ENCODE results near the gene KIAA1549. TPM values are rescaled to one million over a fixed set of nuclear protein-coding genes. Genes with fewer than 3 reads are reported as not detected.

The KIAA1549 gene
- total and polyA plus RNA-seq, 11 donors = 0.91 to 4.8 (median 2.0) TPM

DNA sequence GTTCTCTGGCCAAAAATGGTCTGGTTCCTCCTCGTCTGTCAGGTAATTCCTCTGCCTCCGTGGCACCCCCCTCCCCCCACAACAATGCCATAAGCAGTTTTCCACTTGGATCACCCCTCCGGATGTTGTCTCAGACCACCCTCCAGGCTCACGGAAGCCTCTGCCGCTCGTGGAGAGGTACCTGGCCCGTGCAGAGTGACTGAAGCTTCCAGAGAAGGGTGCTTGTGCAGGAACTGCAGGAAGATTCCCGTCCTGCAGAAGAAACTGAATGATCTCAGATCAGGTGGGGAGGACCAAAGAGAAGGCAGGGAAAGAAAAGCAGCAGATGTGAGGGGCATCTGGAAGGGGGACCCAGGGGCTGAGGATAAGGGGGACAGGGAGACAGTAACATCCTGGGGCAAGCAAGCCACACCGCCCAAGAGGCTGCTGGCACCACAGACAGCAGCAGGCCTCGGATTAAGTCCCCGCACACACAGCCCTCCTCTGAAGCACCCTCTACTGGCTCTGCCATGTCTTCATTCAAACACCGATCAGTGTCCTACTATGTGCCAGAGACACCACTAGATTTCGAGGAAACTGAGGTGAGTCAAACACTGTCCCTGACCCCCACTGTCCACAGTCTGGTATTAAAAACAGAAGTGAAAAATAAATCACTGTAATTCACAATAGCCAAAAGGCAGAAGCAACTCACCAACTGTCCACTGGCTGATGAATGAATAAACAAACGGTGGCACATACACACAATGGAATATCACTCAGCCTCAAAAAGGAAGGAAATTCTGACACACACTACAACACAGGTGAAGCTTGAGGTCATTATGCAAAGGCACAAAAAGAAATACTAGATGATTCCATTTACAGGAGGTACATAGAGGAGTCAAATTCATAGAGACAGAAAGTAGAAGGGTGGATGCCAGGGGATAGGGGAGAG is 26.4 kb downstream of the KIAA1549 start:
- no peak overlapping the region for H3K4me3 ChIP-seq
- DNase-seq (no peak), ATAC-seq (no peak)
- TF ChIP-seq, protein P1, sequence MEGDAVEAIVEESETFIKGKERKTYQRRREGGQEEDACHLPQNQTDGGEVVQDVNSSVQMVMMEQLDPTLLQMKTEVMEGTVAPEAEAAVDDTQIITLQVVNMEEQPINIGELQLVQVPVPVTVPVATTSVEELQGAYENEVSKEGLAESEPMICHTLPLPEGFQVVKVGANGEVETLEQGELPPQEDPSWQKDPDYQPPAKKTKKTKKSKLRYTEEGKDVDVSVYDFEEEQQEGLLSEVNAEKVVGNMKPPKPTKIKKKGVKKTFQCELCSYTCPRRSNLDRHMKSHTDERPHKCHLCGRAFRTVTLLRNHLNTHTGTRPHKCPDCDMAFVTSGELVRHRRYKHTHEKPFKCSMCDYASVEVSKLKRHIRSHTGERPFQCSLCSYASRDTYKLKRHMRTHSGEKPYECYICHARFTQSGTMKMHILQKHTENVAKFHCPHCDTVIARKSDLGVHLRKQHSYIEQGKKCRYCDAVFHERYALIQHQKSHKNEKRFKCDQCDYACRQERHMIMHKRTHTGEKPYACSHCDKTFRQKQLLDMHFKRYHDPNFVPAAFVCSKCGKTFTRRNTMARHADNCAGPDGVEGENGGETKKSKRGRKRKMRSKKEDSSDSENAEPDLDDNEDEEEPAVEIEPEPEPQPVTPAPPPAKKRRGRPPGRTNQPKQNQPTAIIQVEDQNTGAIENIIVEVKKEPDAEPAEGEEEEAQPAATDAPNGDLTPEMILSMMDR (IDR thresholded peaks at IDR 0.05) = no peak
- TF ChIP-seq POLR2A (IDR thresholded peaks at IDR 0.05) = no peak
- H3K9me3 ChIP-seq = no peaks in the 10 kb centered on the region
- H3K27me3 ChIP-seq = no peaks in the 10 kb centered on the region
- H3K27ac ChIP-seq = no peak overlapping the region
- H3K4me1 ChIP-seq = no peaks in the 10 kb centered on the region
- 78 to 87% (median 82%) methylated on average over 14 of the region's 14 CpGs for WGBS, 4 donors
- intact Hi-C loops (cut with DNase I) = no loop called here
- H3K36me3 ChIP-seq = no peaks in the 10 kb centered on the region

DNA sequence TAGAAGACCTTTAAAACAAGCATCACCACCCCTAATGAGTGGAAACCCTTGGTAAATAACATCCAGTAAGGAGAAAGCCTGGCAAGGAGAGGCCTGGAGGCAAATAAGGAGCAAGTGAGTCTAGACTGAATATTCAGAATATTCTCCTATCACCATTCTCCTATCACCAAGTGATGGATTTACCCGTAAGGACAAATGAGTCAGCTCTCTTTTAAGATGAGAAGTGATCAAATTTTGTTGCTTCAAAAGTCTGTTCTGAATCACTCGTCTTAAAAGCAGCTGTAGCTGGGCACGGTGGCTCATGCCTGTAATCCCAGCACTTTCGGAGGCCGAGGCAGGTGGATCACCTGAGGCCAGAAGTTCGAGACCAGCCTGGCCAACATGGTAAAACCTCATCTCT is 28.4 kb downstream of the KIAA1549 start:
- 92 to 98% (median 96%) methylated on average over 6 of the region's 6 CpGs for WGBS, 4 donors
- no peaks in the 10 kb centered on the region for H3K4me1 ChIP-seq
- no peak overlapping the region for H3K27ac ChIP-seq
- ATAC-seq = no peak
- no peaks in the 10 kb centered on the region for H3K36me3 ChIP-seq
- DNase-seq = no peak
- no peaks in the 10 kb centered on the region for H3K9me3 ChIP-seq
- H3K4me3 ChIP-seq = no peak overlapping the region
- H3K27me3 ChIP-seq = peaks cover 0 to 2% (median 0%) of the 10 kb centered on the region in 9 donors
- intact Hi-C loops (cut with DNase I) = no loop called here
- TF ChIP-seq, protein P1 (IDR thresholded peaks at IDR 0.05) = no peak
- TF ChIP-seq POLR2A (IDR thresholded peaks at IDR 0.05) = no peak

DNA sequence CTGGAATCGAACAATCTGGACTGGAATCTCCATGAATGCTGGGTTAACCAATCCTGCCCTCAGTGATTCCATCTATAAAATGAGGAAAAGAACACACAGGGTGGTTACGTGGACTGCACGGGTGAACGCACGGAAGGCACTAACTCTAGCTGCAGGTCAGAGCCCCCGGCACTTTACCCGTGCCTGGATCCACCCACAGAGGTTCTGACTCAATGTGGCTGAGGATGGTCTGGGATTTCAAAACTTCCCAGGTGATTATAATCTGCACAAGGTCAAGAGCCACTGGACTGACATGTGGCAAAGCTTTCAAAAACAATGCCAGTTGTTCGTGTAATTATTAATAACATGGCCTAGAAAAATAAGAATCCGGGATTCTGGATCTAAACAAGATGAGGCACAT is 29.2 kb downstream of the KIAA1549 start:
- DNase-seq = no peak
- intact Hi-C loops (cut with DNase I) = no loop called here
- Histone ChIP-seq H3K36me3 (no peaks in the 10 kb centered on the region), H3K27me3 (peaks cover 0 to 2% (median 0%) of the 10 kb centered on the region in 9 donors), H3K4me1 (no peaks in the 10 kb centered on the region), H3K4me3 (no peak overlapping the region), H3K27ac (no peak overlapping the region), H3K9me3 (no peaks in the 10 kb centered on the region)
- TF ChIP-seq POLR2A (IDR thresholded peaks at IDR 0.05) = no peak
- TF ChIP-seq, protein P1 (IDR thresholded peaks at IDR 0.05) = no peak
- WGBS, 4 donors = 82 to 89% (median 87%) methylated on average over 9 of the region's 9 CpGs
- ATAC-seq = no peak

DNA sequence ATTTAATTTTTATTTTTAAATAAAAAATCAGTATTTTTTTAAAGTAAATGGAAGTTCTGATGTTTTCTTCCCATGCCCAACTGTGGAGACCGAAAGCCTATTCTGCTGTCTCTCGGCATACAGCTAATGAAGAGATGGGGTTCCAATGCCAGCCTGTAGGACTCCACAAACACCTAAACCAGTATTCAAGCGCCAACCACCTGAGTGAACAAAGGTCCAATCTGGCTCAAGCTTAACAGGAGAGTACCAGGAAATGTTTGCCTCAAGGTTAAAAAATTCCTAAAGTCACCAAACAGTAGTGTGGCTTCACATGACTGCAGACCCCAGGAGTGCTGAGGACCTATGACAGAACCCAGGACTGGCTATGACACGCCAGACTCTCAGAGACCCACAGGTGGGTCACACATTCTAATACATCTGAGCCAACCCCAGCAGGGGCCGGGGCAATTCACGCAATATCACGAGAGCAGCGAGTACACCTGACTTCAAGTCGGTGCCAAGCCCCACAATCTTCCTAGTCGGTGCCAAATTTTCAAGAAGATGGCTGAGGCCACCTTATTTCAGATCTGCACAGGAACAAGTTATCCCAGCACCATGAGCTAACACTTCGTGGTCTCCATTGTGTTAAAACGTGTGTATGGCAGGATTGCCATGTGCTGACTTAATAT is 31.6 kb downstream of the KIAA1549 start:
- no peak for TF ChIP-seq POLR2A (IDR thresholded peaks at IDR 0.05)
- TF ChIP-seq, protein P1 (IDR thresholded peaks at IDR 0.05) = no peak
- DNase-seq = no peak
- intact Hi-C loops (cut with DNase I) = no loop called here
- Histone ChIP-seq H3K27me3 (peaks cover 0 to 2% (median 0%) of the 10 kb centered on the region in 9 donors), H3K27ac (no peak overlapping the region), H3K4me3 (no peak overlapping the region), H3K36me3 (no peaks in the 10 kb centered on the region), H3K4me1 (no peaks in the 10 kb centered on the region), H3K9me3 (no peaks in the 10 kb centered on the region)
- ATAC-seq = no peak
- WGBS, 4 donors = 94 to 97% (median 96%) methylated on average over 12 of the region's 12 CpGs
